Endothelial cell (in vitro differentiated cells): ENCODE data around the gene TNFRSF19. TPM values are rescaled to one million over a fixed set of nuclear protein-coding genes. Genes with fewer than 3 reads are reported as not detected.

Experiments used
- DNase-seq: peaks from one replicate; pipeline ENCODE4 v3.0.0; 2021; ENCODE audit warnings: low spot score
- H3K27ac Mint-ChIP-seq: one replicate; pipeline ENCODE4 v1.8.0; 2021; ENCODE audit warnings: mixed read lengths, inconsistent platforms; ENCODE audit not compliant: unreplicated experiment
- H3K27me3 Mint-ChIP-seq: one replicate; pipeline ENCODE4 v1.8.0; 2021; ENCODE audit warnings: mild to moderate bottlenecking, moderate library complexity, mixed read lengths, inconsistent platforms; ENCODE audit not compliant: unreplicated experiment
- H3K36me3 Mint-ChIP-seq: one replicate; pipeline ENCODE4 v1.8.0; 2021; ENCODE audit warnings: mild to moderate bottlenecking, low read depth, mixed read lengths, inconsistent platforms; ENCODE audit not compliant: unreplicated experiment
- H3K4me1 Mint-ChIP-seq: one replicate; pipeline ENCODE4 v1.8.0; 2021; ENCODE audit warnings: mild to moderate bottlenecking, mixed read lengths, inconsistent platforms; ENCODE audit not compliant: unreplicated experiment
- H3K4me3 Mint-ChIP-seq: one replicate; pipeline ENCODE4 v1.8.0; 2021; ENCODE audit warnings: mild to moderate bottlenecking, mixed read lengths, inconsistent platforms; ENCODE audit not compliant: unreplicated experiment
- H3K9me3 Mint-ChIP-seq: one replicate; pipeline ENCODE4 v1.8.0; 2021; ENCODE audit warnings: mixed read lengths, inconsistent platforms; ENCODE audit not compliant: unreplicated experiment
- total RNA-seq: library from RNA; stranded (reverse); fragmentation: NEBNext Ultra II Directional; extraction: Animal tissue kit (Norgen Biotek cat#: 25700); gene quantifications from one replicate; pipeline ENCODE4 v1.2.1, GENCODE V29; 2021; ENCODE audit not compliant: unreplicated experiment
- TF ChIP-seq, protein P1 (sequence below): fragments of 200-600 bp; sonication (generic); IDR thresholded peaks from one replicate; pipeline ENCODE4 v1.5.0; 2021; ENCODE audit warnings: antibody characterized with exemption; ENCODE audit not compliant: unreplicated experiment

The TNFRSF19 gene
- total RNA-seq, 1 donor from 2014 or later, result 8.8 TPM

DNA sequence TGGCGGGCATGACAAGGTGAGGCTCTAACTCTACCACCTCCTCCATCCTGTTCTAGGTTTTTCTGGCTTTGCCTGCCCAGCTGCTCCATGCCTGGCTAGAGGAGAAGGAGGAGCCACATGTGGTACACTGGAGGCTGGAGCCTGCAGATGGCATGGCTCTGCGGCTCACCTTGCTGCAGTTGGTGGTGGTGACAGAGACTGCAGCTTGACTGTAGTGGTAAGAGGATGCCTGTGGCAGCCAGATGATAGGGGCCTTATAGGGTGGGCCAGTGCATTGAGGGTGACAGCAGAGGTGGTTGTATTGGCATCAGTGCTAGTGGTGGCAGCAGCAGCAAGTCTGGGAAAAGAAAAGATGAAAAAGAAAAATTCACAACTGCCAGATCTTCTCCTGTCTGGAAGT, 146.2 kb downstream of the TNFRSF19 start:
- H3K4me3 Mint-ChIP-seq, result no peak overlapping the region
- H3K4me1 Mint-ChIP-seq, result no peaks in the 10 kb centered on the region

DNA sequence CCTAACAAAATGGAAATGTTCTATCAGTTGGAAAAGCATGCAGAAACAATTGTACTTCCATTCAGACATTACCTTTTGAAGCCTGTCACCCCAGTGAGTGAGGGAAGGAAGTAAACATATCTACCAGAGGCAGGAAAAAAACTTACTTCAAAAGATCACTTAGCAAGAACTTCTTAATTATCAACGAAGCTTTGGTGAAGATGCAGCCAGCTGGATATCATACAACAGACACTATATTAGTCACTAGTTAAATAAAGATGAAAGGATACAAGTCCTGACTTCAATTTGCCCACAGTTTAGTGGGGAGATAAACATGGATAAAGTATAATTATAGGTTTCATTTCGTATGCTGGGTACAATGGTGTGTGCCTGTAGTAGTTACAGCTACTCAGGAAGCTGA, 148.8 kb downstream of the TNFRSF19 start:
- no peak for DNase-seq
- H3K9me3 Mint-ChIP-seq, result peaks cover 7% of the 10 kb centered on the region
- no peaks in the 10 kb centered on the region for H3K36me3 Mint-ChIP-seq
- TF ChIP-seq, protein P1, sequence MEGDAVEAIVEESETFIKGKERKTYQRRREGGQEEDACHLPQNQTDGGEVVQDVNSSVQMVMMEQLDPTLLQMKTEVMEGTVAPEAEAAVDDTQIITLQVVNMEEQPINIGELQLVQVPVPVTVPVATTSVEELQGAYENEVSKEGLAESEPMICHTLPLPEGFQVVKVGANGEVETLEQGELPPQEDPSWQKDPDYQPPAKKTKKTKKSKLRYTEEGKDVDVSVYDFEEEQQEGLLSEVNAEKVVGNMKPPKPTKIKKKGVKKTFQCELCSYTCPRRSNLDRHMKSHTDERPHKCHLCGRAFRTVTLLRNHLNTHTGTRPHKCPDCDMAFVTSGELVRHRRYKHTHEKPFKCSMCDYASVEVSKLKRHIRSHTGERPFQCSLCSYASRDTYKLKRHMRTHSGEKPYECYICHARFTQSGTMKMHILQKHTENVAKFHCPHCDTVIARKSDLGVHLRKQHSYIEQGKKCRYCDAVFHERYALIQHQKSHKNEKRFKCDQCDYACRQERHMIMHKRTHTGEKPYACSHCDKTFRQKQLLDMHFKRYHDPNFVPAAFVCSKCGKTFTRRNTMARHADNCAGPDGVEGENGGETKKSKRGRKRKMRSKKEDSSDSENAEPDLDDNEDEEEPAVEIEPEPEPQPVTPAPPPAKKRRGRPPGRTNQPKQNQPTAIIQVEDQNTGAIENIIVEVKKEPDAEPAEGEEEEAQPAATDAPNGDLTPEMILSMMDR, result no peak
- H3K4me1 Mint-ChIP-seq, result no peaks in the 10 kb centered on the region
- no peak overlapping the region for H3K27ac Mint-ChIP-seq
- no peak overlapping the region for H3K4me3 Mint-ChIP-seq
- H3K27me3 Mint-ChIP-seq, result peaks cover 2% of the 10 kb centered on the region

More for the DNA sequence above, 146.2 kb downstream of the TNFRSF19 start:
- TF ChIP-seq, protein P1, result no peak
- H3K27me3 Mint-ChIP-seq, result peaks cover 2% of the 10 kb centered on the region
- DNase-seq, result no peak
- peaks cover 7% of the 10 kb centered on the region for H3K9me3 Mint-ChIP-seq
- H3K36me3 Mint-ChIP-seq, result no peaks in the 10 kb centered on the region
- H3K27ac Mint-ChIP-seq, result peak overlapping the region; percentile 21

DNA sequence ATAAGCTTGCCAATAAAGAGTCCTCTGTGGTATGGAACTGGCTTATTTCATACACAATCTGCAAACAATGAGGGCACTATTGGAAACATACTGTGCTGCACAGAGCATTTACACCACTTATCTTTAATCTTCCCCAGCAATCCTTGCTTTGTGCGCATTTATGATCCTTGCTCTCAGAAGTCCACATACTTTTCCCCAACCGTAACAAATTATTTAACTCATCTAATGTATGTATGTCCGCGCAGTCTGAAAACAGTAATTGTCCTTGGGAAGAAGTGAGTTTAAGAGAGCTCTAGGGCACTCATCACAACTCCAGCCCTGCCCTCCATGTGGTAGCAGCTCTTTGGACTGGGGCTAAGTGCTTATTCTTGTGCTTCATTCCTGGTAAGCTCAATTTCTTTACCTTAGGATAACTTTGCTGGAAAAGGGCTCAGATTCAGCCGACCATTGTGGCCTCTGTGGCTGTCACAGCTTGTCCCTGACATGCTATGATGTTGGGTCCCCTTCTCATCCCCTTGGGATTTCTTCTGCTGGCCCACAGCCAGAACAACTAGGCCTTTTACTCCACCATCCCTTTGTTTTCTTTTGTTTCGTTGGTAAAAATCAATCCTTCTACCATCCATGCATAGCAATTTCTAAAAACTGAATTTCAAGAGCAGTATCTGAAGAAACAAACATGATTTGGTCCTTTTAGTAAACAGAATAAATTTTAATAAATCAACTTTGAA, 152.7 kb downstream of the TNFRSF19 start:
- no peak for DNase-seq
- H3K4me1 Mint-ChIP-seq, result no peaks in the 10 kb centered on the region
- H3K36me3 Mint-ChIP-seq, result no peaks in the 10 kb centered on the region
- H3K4me3 Mint-ChIP-seq, result no peak overlapping the region
- TF ChIP-seq, protein P1, result no peak
- H3K9me3 Mint-ChIP-seq, result no peaks in the 10 kb centered on the region
- no peak overlapping the region for H3K27ac Mint-ChIP-seq
- no peaks in the 10 kb centered on the region for H3K27me3 Mint-ChIP-seq

DNA sequence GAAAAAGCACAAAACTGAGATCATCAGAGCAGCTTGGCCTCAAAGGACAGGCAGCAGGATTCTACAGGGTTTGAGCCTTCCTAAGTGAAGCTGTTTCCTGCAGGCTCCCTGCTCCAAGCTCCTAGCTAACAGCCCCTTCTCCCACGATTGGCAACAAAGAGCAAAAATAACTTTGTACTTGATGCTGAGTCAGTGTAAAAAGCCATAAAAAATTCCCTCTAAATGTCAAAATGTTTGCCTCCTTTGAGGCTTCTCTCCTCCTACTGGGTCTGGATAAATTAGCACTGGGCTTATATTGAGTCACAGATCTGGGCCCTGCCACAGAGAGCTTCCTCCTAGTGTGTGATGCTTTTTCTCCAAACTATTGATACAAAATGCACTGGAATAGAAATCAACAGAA, 153.3 kb downstream of the TNFRSF19 start:
- TF ChIP-seq, protein P1, result no peak
- no peak overlapping the region for H3K27ac Mint-ChIP-seq
- DNase-seq, result no peak
- no peaks in the 10 kb centered on the region for H3K9me3 Mint-ChIP-seq
- no peaks in the 10 kb centered on the region for H3K36me3 Mint-ChIP-seq
- no peak overlapping the region for H3K4me3 Mint-ChIP-seq
- H3K27me3 Mint-ChIP-seq, result no peaks in the 10 kb centered on the region
- H3K4me1 Mint-ChIP-seq, result no peaks in the 10 kb centered on the region

DNA sequence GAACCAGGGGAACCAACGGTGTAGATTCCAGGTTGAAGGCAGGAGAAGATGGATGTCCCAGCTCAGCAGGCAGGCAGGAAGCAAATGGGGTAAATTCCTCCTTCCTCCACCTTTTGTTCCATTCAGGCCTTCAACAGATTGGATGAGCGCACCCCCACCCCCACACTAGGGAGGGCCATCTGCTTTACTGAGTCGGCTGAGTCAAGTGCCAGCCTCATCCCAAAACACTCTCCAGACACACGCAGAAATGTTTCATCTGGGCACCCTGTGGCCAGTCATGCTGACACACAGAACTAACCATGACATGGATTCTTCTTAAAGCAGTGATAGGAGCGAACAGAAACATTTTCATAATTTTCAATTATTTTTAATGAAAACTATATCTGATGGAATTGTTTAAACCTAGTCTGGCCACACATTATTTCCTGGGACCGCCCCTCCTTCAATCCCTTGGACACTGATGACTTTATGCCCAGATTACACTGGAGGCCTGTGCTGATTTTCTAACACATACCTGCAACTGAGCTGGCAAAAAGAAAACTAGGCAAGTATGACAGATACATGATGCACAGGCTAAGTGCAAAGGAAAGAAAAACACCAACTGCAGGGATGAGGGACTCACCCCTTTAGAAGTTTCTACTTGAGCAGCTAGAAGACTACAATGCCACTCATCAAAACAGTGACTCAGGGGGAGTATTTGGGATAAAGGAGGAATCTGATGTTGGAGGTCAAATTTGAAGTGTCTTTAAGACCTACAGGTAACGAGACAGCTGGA, 154.2 kb downstream of the TNFRSF19 start:
- no peaks in the 10 kb centered on the region for H3K27me3 Mint-ChIP-seq
- H3K4me3 Mint-ChIP-seq, result no peak overlapping the region
- H3K36me3 Mint-ChIP-seq, result no peaks in the 10 kb centered on the region
- no peak overlapping the region for H3K27ac Mint-ChIP-seq
- H3K4me1 Mint-ChIP-seq, result no peaks in the 10 kb centered on the region
- no peak for DNase-seq
- H3K9me3 Mint-ChIP-seq, result no peaks in the 10 kb centered on the region
- TF ChIP-seq, protein P1, result no peak
